ENCODE measurements around the gene TTC14. TPM values are rescaled to one million over a fixed set of nuclear protein-coding genes. Genes with fewer than 3 reads are reported as not detected.

The TTC14 gene
- total and polyA plus RNA-seq, 9 of the 15 experiments (the other 6 are each of a cell fraction or from before 2014, with no cell fraction given), result 10.0 to 61.9 (median 27.0) TPM

GRCh38 chr3:180617049-180617448 lies 15.1 kb downstream of the TTC14 start:
- Histone ChIP-seq H3K27ac (ENCODE audit: extremely low read depth, low read depth, low read length) (no peak overlapping the region), H3K4me1 (replicated peaks in 1 of 2; ENCODE audit: control insufficient read depth in 2 of 2, insufficient read depth in 2 of 2, low read length in 2 of 2) (no peaks in the 10 kb centered on the region), H3K9me3 (replicated peaks; ENCODE audit: control insufficient read depth, insufficient read depth, low read depth, low read length) (no peaks in the 10 kb centered on the region), H3K9me1 (ENCODE audit: control insufficient read depth, insufficient read depth, low read length) (no peaks in the 10 kb centered on the region), H3K4me3 (no peak overlapping the region), H3K4me2 (ENCODE audit: insufficient read depth, low read length) (no peak overlapping the region), H3K79me2 (ENCODE audit: control insufficient read depth, insufficient read depth, low read length) (no peaks in the 10 kb centered on the region), H3K27me3 (ENCODE audit: control insufficient read depth in 2 of 2, insufficient read depth in 2 of 2, low read length in 2 of 2) (no peaks in the 10 kb centered on the region), H4K20me1 (replicated peaks; ENCODE audit: control insufficient read depth, insufficient read depth, low read length) (no peaks in the 10 kb centered on the region), H3K36me3 (ENCODE audit: control insufficient read depth, insufficient read depth, low read length) (peaks cover 21% of the 10 kb centered on the region; the same call in 2 of the 3 replicates), H2AFZ (ENCODE audit: low read depth, low read length) (no peak overlapping the region), H3K9ac (ENCODE audit: insufficient read depth in 1 of 2, low read depth in 2 of 2, low read length in 2 of 2) (no peak overlapping the region)
- in situ Hi-C loops (cut with MboI) (loop anchor here (25.0 kb wide), 2 partner anchors 370 to 1180 kb away; partner anchors contain the start of gene DNAJC19), intact Hi-C loops (cut with micrococcal nuclease) (no loop called here)
- no peak for TF ChIP-seq KLF1 (tag; IDR thresholded peaks at IDR 0.05)
- TF ChIP-seq ETV6 (IDR thresholded peaks at IDR 0.05; ENCODE audit: borderline replicate concordance in 1 of 2, low read depth in 2 of 2, low read length in 1 of 2), result no peak
- TF ChIP-seq ETV6 (CRISPR knock-in tag; IDR thresholded peaks at IDR 0.05; ENCODE audit: borderline replicate concordance), result no peak
- TF ChIP-seq NFIC (IDR thresholded peaks at IDR 0.05), result no peak
- no peak for TF ChIP-seq SAFB (IDR thresholded peaks at IDR 0.05; ENCODE audit: borderline replicate concordance, low read depth, low read length)
- peak in 1 of 3 experiments; percentile 5; a peak in 1 of 6 replicates for TF ChIP-seq CTCF (IDR thresholded peaks at IDR 0.05 in 2 of 3, conservative IDR thresholded peaks at IDR 0.05 in 1 of 3; ENCODE audit: insufficient read depth in 2 of 3, low read depth in 1 of 3, low read length in 3 of 3)
- ChIA-PET POLR2A (interaction anchor here (1.3 kb wide), 1 partner anchor 15 kb away, joined by 4 read pairs; the partner anchor contains the start of gene TTC14), CTCF (ENCODE audit: low intra/inter-chr PET ratio) (no interaction called here)
- 83% methylated on average over 2 of the region's 2 CpGs for WGBS (ENCODE audit: insufficient coverage, low coverage, missing lambda C conversion rate)
- BruUV-seq (replicated peaks), result no TSS peak
- FAIRE-seq (no peak), ATAC-seq (no peak; the same call in 2 of the 3 replicates), DNase-seq (ENCODE audit: extremely low read depth in 1 of 4, low spot score in 3 of 4) (no peak)

All from K562 (cell line).